ENCODE results near the gene PDGFRA.
"Not testable (repeated sequence)": the region's sequence is repeated elsewhere in the genome, so short reads cannot be mapped to it uniquely, and the experiment has no call there.

PDGFRA gene

GRCh38 chr4:54226404-54227255 is 2.5 kb upstream of the PDGFRA start:
- DNase-seq = no peak

GRCh38 chr4:54227256-54228055 is 1.6 kb upstream of the PDGFRA start:
- intact Hi-C loops (cut with DNase I) = loop anchor here (10.0 kb wide), 1 partner anchor 533 kb away; no protein-coding TSS in a partner anchor
- peak in 1 of 42 donors; percentile 28 for DNase-seq

More at GRCh38 chr4:54226404-54227255, 2.5 kb upstream of the PDGFRA start:
- intact Hi-C loops (cut with DNase I) = loop anchor here (10.0 kb wide), 1 partner anchor 532 kb away; no protein-coding TSS in a partner anchor

- intact Hi-C loops (cut with DNase I) = loop anchor here (10.0 kb wide), 1 partner anchor 533 kb away; no protein-coding TSS in a partner anchor
- DNase-seq = peak; percentile 56 to 88 (median 76)
Measured at GRCh38 chr4:54228056-54228527, 1.0 kb upstream of the PDGFRA start.

- intact Hi-C loops (cut with DNase I) = loop anchor here (10.0 kb wide), 1 partner anchor 534 kb away; no protein-coding TSS in a partner anchor
- no peak for DNase-seq
Measured at GRCh38 chr4:54228546-54228945, 547 bp upstream of the PDGFRA start.

- no peak for DNase-seq
- intact Hi-C loops (cut with DNase I) = loop anchor here (5.0 to 10.0 kb wide), 4 partner anchors 323 to 1208 kb away; no protein-coding TSS in a partner anchor
Measured at GRCh38 chr4:54229631-54230483, 764 bp downstream of the PDGFRA start.

GRCh38 chr4:54230484-54231418 is 1.7 kb downstream of the PDGFRA start:
- DNase-seq = no peak
- intact Hi-C loops (cut with DNase I) = loop anchor here (5.0 kb wide), 3 partner anchors 323 to 1208 kb away; no protein-coding TSS in a partner anchor

GRCh38 chr4:54231419-54231767 is 2.3 kb downstream of the PDGFRA start:
- no peak for DNase-seq
- intact Hi-C loops (cut with DNase I) = loop anchor here (5.0 kb wide), 3 partner anchors 324 to 1209 kb away; no protein-coding TSS in a partner anchor

GRCh38 chr4:54231768-54232688 is 2.9 kb downstream of the PDGFRA start:
- peak in 6 of 42 donors; percentile 7 to 49 (median 34) for DNase-seq
- intact Hi-C loops (cut with DNase I) = loop anchor here (5.0 kb wide), 3 partner anchors 325 to 1210 kb away; no protein-coding TSS in a partner anchor

GRCh38 chr4:54233277-54233696 is 4.2 kb downstream of the PDGFRA start:
- peak; percentile 62 to 95 (median 90) for DNase-seq
- intact Hi-C loops (cut with DNase I) = loop anchor here (5.0 kb wide), 3 partner anchors 326 to 1211 kb away; no protein-coding TSS in a partner anchor

GRCh38 chr4:54233697-54234496 is 4.8 kb downstream of the PDGFRA start:
- intact Hi-C loops (cut with DNase I) = loop anchor here (5.0 kb wide), 3 partner anchors 327 to 1212 kb away; no protein-coding TSS in a partner anchor
- DNase-seq = peak; percentile 66 to 94 (median 85)

- no peak for DNase-seq
- intact Hi-C loops (cut with DNase I) = loop anchor here (5.0 kb wide), 3 partner anchors 327 to 1212 kb away; no protein-coding TSS in a partner anchor
Measured at GRCh38 chr4:54234497-54235205, 5.6 kb downstream of the PDGFRA start.

- DNase-seq; intact Hi-C loops (cut with DNase I): not testable (repeated sequence)
Measured at GRCh38 chr4:54236316-54236715, 7.2 kb downstream of the PDGFRA start.

- DNase-seq = no peak
- intact Hi-C loops (cut with DNase I) = no loop called here
Measured at GRCh38 chr4:54237770-54238169, 8.7 kb downstream of the PDGFRA start.

- intact Hi-C loops (cut with DNase I) = no loop called here
- DNase-seq = no peak
Measured at GRCh38 chr4:54238389-54238788, 9.3 kb downstream of the PDGFRA start.

All from head of caudate nucleus (tissue), 42 donors.